Measurements from ENCODE around the gene NTM. TPM values are rescaled to one million over a fixed set of nuclear protein-coding genes. Genes with fewer than 3 reads are reported as not detected.

The NTM gene
- total RNA-seq, 1 experiment from 2014 or later, result 9.9 TPM

- H3K4me1 Mint-ChIP-seq, result peaks cover 37 to 43% of the 10 kb centered on the region in 2 experiments
- no peak overlapping the region for H4K8ac ChIP-seq (replicated peaks; ENCODE audit: insufficient read length, low read depth, low read length)
- no peak for TF ChIP-seq CTCF (conservative IDR thresholded peaks at IDR 0.05)
- H3K4me3 Mint-ChIP-seq, result no peak overlapping the region
- H3K27ac Mint-ChIP-seq, result no peak overlapping the region
- no peaks in the 10 kb centered on the region for H3K9me3 ChIP-seq (ENCODE audit: control insufficient read depth, low read depth, low read length)
- no peak overlapping the region for H3K9ac ChIP-seq (ENCODE audit: extremely low read depth, insufficient read length, low read length)
- H3K4me1 ChIP-seq (ENCODE audit: insufficient read depth, low read length), result peaks cover 9% of the 10 kb centered on the region; the same call in 1 of the 2 replicates
- H4K20me1 ChIP-seq (ENCODE audit: control insufficient read depth, insufficient read depth, insufficient read length), result no peaks in the 10 kb centered on the region
- WGBS (ENCODE audit: extremely low coverage, insufficient read length, low lambda C conversion rate), result no CpG with 5 or more reads among the region's 4 CpGs
- no peak overlapping the region for H3K23ac ChIP-seq (ENCODE audit: insufficient read length, low read depth, low read length)
- no peaks in the 10 kb centered on the region for H3K27me3 ChIP-seq (ENCODE audit: insufficient read depth, low read length)
- H3K23me2 ChIP-seq (ENCODE audit: insufficient read length, low read depth, low read length, poor library complexity, severe bottlenecking), result no peaks in the 10 kb centered on the region
- H2BK15ac ChIP-seq (ENCODE audit: low read depth, low read length), result no peak overlapping the region
- no peak overlapping the region for H2BK12ac ChIP-seq (ENCODE audit: insufficient read length, low read depth, low read length)
- H2BK120ac ChIP-seq (ENCODE audit: low read depth, low read length, poor library complexity, severe bottlenecking), result no peak overlapping the region
- H3K27me3 Mint-ChIP-seq (ENCODE audit: low read depth), result no peaks in the 10 kb centered on the region
- no peaks in the 10 kb centered on the region for H3K9me3 Mint-ChIP-seq
- H2AFZ ChIP-seq (ENCODE audit: low read length), result no peak overlapping the region
- H3K56ac ChIP-seq (ENCODE audit: insufficient read length, low read depth, low read length), result no peak overlapping the region
- no peak overlapping the region for H3K27ac ChIP-seq (ENCODE audit: insufficient read length, low read depth, low read length)
- no peak overlapping the region for H3K4ac ChIP-seq (ENCODE audit: low read depth, low read length)
- H2AK5ac ChIP-seq (ENCODE audit: insufficient read length, low read length), result no peak overlapping the region
- no peak overlapping the region for H3K4me2 ChIP-seq (ENCODE audit: insufficient read depth, insufficient read length, low read length)
- H2BK5ac ChIP-seq (ENCODE audit: insufficient read length, low read length), result no peak overlapping the region
- DNase-seq, result no peak
- no peak overlapping the region for H4K91ac ChIP-seq (ENCODE audit: insufficient read length, low read depth, low read length)
- no peaks in the 10 kb centered on the region for H3K79me2 ChIP-seq (ENCODE audit: insufficient read depth, low read length)
- no peak overlapping the region for H3K14ac ChIP-seq (ENCODE audit: insufficient read depth, low read length)
- no peaks in the 10 kb centered on the region for H3K79me1 ChIP-seq (ENCODE audit: insufficient read depth, low read depth, low read length, poor library complexity, severe bottlenecking)
- no peak overlapping the region for H2BK20ac ChIP-seq (ENCODE audit: low read depth, low read length, poor library complexity, severe bottlenecking)
- H3K18ac ChIP-seq (ENCODE audit: insufficient read length, low read depth, low read length), result no peak overlapping the region
- H3K36me3 Mint-ChIP-seq (ENCODE audit: insufficient read depth in 1 of 3, low read depth in 3 of 3), result no peaks in the 10 kb centered on the region
- no peak overlapping the region for H3T11ph ChIP-seq (ENCODE audit: low read length)
- no peak overlapping the region for H4K5ac ChIP-seq (ENCODE audit: insufficient read length, low read depth, low read length)
Measured at GRCh38 chr11:132050049-132050448, 679.6 kb downstream of the NTM start.
